Retinal pigment epithelial cell (primary cell): ENCODE data around the gene CD4.
"Not testable (repeated sequence)": the region's sequence is repeated elsewhere in the genome, so short reads cannot be mapped to it uniquely, and the experiment has no call there.

ENCODE experiments used
- DNase-seq: peaks from one replicate; pipeline ENCODE4 v3.0.0-alpha.2; 2010; ENCODE audit warnings: low read depth
- H3K4me3 ChIP-seq: 2 replicates; pipeline ENCODE4 v1.5.1; 2011; ENCODE audit warnings: mild to moderate bottlenecking, low read length, control low read depth, moderate library complexity
- CTCF ChIP-seq: conservative IDR thresholded peaks from 2 replicates; pipeline ENCODE4 v1.5.1; 2011; ENCODE audit warnings: low read depth, low read length, control low read depth, inconsistent platforms

Gene CD4

DNA sequence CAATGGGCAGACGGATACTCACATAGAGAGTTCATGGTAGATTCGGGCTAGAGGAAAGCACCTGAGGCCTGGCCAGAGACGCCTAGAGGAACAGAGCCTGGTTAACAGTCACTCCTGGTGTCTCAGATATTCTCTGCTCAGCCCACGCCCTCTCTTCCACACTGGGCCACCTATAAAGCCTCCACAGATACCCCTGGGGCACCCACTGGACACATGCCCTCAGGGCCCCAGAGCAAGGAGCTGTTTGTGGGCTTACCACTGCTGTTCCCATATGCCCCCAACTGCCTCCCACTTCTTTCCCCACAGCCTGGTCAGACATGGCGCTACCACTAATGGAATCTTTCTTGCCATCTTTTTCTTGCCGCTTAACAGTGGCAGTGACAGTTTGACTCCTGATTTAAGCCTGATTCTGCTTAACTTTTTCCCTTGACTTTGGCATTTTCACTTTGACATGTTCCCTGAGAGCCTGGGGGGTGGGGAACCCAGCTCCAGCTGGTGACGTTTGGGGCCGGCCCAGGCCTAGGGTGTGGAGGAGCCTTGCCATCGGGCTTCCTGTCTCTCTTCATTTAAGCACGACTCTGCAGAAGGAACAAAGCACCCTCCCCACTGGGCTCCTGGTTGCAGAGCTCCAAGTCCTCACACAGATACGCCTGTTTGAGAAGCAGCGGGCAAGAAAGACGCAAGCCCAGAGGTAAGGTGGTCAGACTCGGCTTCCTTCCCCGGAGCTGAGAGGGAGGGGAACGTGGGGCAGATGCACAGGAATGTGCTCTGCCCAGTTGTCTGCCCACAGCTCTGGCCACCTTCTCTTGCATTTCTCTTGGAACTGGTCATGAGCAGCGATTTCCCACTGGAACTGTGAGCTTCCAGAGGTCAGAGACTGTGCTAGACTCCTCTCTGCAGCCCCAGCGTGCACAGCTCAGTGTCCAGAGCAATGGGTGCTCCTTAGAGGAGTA, at the start of gene CD4:
Gene CD4 (plus strand): TSS at position 557 of the 953 bp plus-strand sequence. CDS start 10,611 bp downstream, outside the sequence.
- no peak for DNase-seq
- H3K4me3 ChIP-seq, result no peak within 1 kb of the TSS
- no peak for TF ChIP-seq CTCF

- H3K4me3 ChIP-seq, DNase-seq: not testable (repeated sequence)
Measured at GRCh38 chr12:6742080-6742479, 47.2 kb upstream of the CD4 start.

DNA sequence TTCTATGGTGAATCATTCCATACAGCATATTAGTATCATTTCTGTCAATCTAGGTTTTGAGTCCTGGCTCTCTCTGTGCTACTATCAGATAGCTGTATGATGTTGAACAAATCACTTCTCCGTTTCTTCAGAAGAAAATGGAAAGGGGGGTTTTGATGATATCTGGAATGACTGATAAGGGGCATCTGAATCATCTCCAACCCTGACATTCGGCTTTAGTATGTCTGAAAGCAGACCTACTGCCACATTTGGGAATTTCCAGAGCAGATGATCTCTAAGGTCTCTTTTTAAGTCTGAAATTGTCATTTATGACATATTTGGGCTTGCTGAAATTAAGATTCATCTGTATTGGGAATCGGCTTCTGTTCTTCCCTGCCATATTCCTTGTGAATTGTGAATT, 46.5 kb upstream of the CD4 start:
- DNase-seq, result no peak
- TF ChIP-seq CTCF, result no peak
- no peak overlapping the region for H3K4me3 ChIP-seq

GRCh38 chr12:6743300-6743699, 46.0 kb upstream of the CD4 start:
- DNase-seq, H3K4me3 ChIP-seq: not testable (repeated sequence)

- no peak for DNase-seq
Measured at GRCh38 chr12:6745741-6746525, 43.4 kb upstream of the CD4 start.

GRCh38 chr12:6747216-6747615, 42.1 kb upstream of the CD4 start:
- no peak for DNase-seq
- no peak for TF ChIP-seq CTCF
- no peak overlapping the region for H3K4me3 ChIP-seq

More at GRCh38 chr12:6745741-6746525, 43.4 kb upstream of the CD4 start:
- no peak overlapping the region for H3K4me3 ChIP-seq
- TF ChIP-seq CTCF, result no peak

GRCh38 chr12:6748761-6749160, 40.6 kb upstream of the CD4 start:
- H3K4me3 ChIP-seq, result no peak overlapping the region
- TF ChIP-seq CTCF, result no peak
- DNase-seq, result no peak

GRCh38 chr12:6750506-6750905, 38.8 kb upstream of the CD4 start:
- no peak for TF ChIP-seq CTCF
- no peak for DNase-seq
- H3K4me3 ChIP-seq, result no peak overlapping the region
